Progenitor cell of endocrine pancreas (in vitro differentiated cells): Measurements from ENCODE around the gene NPAT. TPM values are rescaled to one million over a fixed set of nuclear protein-coding genes. Genes with fewer than 3 reads are reported as not detected.

ENCODE experiments used
- DNase-seq: peaks from one replicate; pipeline ENCODE4 v3.0.0; 2021; ENCODE audit warnings: low spot score; ENCODE audit not compliant: unreplicated experiment
- H3K27ac Mint-ChIP-seq: 2 replicates; pipeline ENCODE4 v1.8.0; 2021; ENCODE audit warnings: mild to moderate bottlenecking, moderate library complexity, mixed read lengths
- H3K27me3 Mint-ChIP-seq: 2 replicates; pipeline ENCODE4 v1.8.0; 2021; ENCODE audit warnings: mixed read lengths
- H3K36me3 Mint-ChIP-seq: 2 replicates; pipeline ENCODE4 v1.8.0; 2022; ENCODE audit warnings: mixed read lengths; ENCODE audit not compliant: insufficient read depth
- H3K4me1 Mint-ChIP-seq: 2 replicates; pipeline ENCODE4 v1.8.0; 2021; ENCODE audit warnings: low read depth, mixed read lengths
- H3K4me3 Mint-ChIP-seq: 2 replicates; pipeline ENCODE4 v1.8.0; 2021; ENCODE audit warnings: low read depth, mild to moderate bottlenecking, moderate library complexity, mixed read lengths
- H3K9me3 Mint-ChIP-seq: 2 replicates; pipeline ENCODE4 v1.8.0; 2021; ENCODE audit warnings: low read depth, mixed read lengths
- CTCF ChIP-seq: fragments of 200-600 bp; sonication (generic); IDR thresholded peaks from one replicate; pipeline ENCODE4 v1.5.0; 2021; ENCODE audit warnings: antibody characterized with exemption, mild to moderate bottlenecking; ENCODE audit not compliant: unreplicated experiment
- total RNA-seq: library from RNA; stranded (reverse); gene quantifications from 2 replicates; pipeline ENCODE4 v1.2.1, GENCODE V29; 2021

Gene NPAT
- total RNA-seq, 1 donor from 2014 or later, result 21.0 TPM

- peaks cover 26% of the 10 kb centered on the region for H3K36me3 Mint-ChIP-seq
- TF ChIP-seq CTCF, result no peak
- no peak for DNase-seq
- H3K27me3 Mint-ChIP-seq, result no peaks in the 10 kb centered on the region
- H3K9me3 Mint-ChIP-seq, result no peaks in the 10 kb centered on the region
- peaks cover 10% of the 10 kb centered on the region for H3K4me1 Mint-ChIP-seq
- no peak overlapping the region for H3K4me3 Mint-ChIP-seq
- no peak overlapping the region for H3K27ac Mint-ChIP-seq
Observed at GRCh38 chr11:108213784-108214183, 8.7 kb downstream of the NPAT start.

- H3K27ac Mint-ChIP-seq, result no peak overlapping the region
- H3K36me3 Mint-ChIP-seq, result peaks cover 40% of the 10 kb centered on the region
- H3K4me1 Mint-ChIP-seq, result peaks cover 5% of the 10 kb centered on the region
- TF ChIP-seq CTCF, result no peak
- DNase-seq, result no peak
- H3K27me3 Mint-ChIP-seq, result no peaks in the 10 kb centered on the region
- no peak overlapping the region for H3K4me3 Mint-ChIP-seq
- no peaks in the 10 kb centered on the region for H3K9me3 Mint-ChIP-seq
Observed at GRCh38 chr11:108210441-108210840, 12.0 kb downstream of the NPAT start.

- no peak for TF ChIP-seq CTCF
- Mint-ChIP-seq H3K4me1 (no peaks in the 10 kb centered on the region), H3K4me3 (no peak overlapping the region), H3K27ac (no peak overlapping the region), H3K27me3 (no peaks in the 10 kb centered on the region), H3K9me3 (peaks cover 6% of the 10 kb centered on the region), H3K36me3 (peaks cover 47% of the 10 kb centered on the region)
- no peak for DNase-seq
Observed at GRCh38 chr11:108207683-108208060, 14.8 kb downstream of the NPAT start.

- H3K4me1 Mint-ChIP-seq, result no peaks in the 10 kb centered on the region
- peaks cover 6% of the 10 kb centered on the region for H3K9me3 Mint-ChIP-seq
- no peak for TF ChIP-seq CTCF
- no peak for DNase-seq
- no peak overlapping the region for H3K4me3 Mint-ChIP-seq
- no peak overlapping the region for H3K27ac Mint-ChIP-seq
- no peaks in the 10 kb centered on the region for H3K27me3 Mint-ChIP-seq
- H3K36me3 Mint-ChIP-seq, result peaks cover 45% of the 10 kb centered on the region
Observed at GRCh38 chr11:108206969-108207682, 15.3 kb downstream of the NPAT start.

- no peaks in the 10 kb centered on the region for H3K27me3 Mint-ChIP-seq
- H3K27ac Mint-ChIP-seq, result no peak overlapping the region
- no peaks in the 10 kb centered on the region for H3K4me1 Mint-ChIP-seq
- TF ChIP-seq CTCF, result no peak
- H3K9me3 Mint-ChIP-seq, result peaks cover 6% of the 10 kb centered on the region
- peaks cover 37% of the 10 kb centered on the region for H3K36me3 Mint-ChIP-seq
- no peak for DNase-seq
- H3K4me3 Mint-ChIP-seq, result no peak overlapping the region
Observed at GRCh38 chr11:108206171-108206570, 16.3 kb downstream of the NPAT start.
